Tibial nerve (tissue), 4 donors: Measurements from ENCODE around the gene FAM114A1.

ENCODE experiments used
- EP300 ChIP-seq, 2 donors: sonication (generic); formaldehyde crosslinking; IDR thresholded peaks; one replicate each; pipeline ENCODE4 v1.6.1; 2017; ENCODE audit warnings: antibody characterized with exemption in 2 of 2, mild to moderate bottlenecking in 1 of 2
- POLR2A ChIP-seq, 2 donors: fragments of 450-650 bp; IDR thresholded peaks; one replicate each; pipeline ENCODE4 v1.6.1; 2017; ENCODE audit warnings: antibody characterized with exemption in 2 of 2, mild to moderate bottlenecking in 2 of 2, moderate library complexity in 2 of 2
- TF ChIP-seq, protein P1 (sequence below), 5 experiments: fragments of 200-600 bp in 3 of 5; fragments of 450-650 bp in 2 of 5; sonication (generic) in 3 of 5; IDR thresholded peaks; one replicate each; pipeline ENCODE4 v1.5.1; 2016 to 2019; ENCODE audit warnings: antibody characterized with exemption in 5 of 5, mild to moderate bottlenecking in 3 of 5, moderate library complexity in 2 of 5

DNA sequence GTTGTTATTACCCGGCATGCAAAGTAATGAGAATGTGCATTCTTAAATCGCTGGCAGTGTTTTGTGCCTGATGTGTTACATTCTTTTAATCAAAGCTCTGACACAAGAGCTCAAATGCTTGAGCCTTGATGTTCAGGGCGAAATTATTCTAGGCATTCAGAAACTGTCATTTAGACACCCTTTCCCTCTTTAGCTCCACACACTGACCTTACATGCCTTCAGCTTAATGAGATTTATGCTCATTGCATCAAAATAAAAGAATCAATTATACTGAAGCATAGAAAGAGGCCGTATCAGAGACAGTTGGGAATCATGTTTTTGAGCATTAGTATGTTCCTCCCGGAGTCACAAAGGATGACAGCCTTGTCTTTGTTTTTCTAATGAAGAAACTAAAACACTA lies 56.7 kb downstream of the FAM114A1 start:
- TF ChIP-seq, protein P1, sequence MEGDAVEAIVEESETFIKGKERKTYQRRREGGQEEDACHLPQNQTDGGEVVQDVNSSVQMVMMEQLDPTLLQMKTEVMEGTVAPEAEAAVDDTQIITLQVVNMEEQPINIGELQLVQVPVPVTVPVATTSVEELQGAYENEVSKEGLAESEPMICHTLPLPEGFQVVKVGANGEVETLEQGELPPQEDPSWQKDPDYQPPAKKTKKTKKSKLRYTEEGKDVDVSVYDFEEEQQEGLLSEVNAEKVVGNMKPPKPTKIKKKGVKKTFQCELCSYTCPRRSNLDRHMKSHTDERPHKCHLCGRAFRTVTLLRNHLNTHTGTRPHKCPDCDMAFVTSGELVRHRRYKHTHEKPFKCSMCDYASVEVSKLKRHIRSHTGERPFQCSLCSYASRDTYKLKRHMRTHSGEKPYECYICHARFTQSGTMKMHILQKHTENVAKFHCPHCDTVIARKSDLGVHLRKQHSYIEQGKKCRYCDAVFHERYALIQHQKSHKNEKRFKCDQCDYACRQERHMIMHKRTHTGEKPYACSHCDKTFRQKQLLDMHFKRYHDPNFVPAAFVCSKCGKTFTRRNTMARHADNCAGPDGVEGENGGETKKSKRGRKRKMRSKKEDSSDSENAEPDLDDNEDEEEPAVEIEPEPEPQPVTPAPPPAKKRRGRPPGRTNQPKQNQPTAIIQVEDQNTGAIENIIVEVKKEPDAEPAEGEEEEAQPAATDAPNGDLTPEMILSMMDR (IDR thresholded peaks at IDR 0.05): no peak
- TF ChIP-seq POLR2A (IDR thresholded peaks at IDR 0.05) (no peak), EP300 (IDR thresholded peaks at IDR 0.05) (no peak)
